ENCODE results near the gene PM20D1.
"Not testable (repeated sequence)": the region's sequence is repeated elsewhere in the genome, so short reads cannot be mapped to it uniquely, and the experiment has no call there.

The PM20D1 gene, protein sequence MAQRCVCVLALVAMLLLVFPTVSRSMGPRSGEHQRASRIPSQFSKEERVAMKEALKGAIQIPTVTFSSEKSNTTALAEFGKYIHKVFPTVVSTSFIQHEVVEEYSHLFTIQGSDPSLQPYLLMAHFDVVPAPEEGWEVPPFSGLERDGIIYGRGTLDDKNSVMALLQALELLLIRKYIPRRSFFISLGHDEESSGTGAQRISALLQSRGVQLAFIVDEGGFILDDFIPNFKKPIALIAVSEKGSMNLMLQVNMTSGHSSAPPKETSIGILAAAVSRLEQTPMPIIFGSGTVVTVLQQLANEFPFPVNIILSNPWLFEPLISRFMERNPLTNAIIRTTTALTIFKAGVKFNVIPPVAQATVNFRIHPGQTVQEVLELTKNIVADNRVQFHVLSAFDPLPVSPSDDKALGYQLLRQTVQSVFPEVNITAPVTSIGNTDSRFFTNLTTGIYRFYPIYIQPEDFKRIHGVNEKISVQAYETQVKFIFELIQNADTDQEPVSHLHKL

DNA sequence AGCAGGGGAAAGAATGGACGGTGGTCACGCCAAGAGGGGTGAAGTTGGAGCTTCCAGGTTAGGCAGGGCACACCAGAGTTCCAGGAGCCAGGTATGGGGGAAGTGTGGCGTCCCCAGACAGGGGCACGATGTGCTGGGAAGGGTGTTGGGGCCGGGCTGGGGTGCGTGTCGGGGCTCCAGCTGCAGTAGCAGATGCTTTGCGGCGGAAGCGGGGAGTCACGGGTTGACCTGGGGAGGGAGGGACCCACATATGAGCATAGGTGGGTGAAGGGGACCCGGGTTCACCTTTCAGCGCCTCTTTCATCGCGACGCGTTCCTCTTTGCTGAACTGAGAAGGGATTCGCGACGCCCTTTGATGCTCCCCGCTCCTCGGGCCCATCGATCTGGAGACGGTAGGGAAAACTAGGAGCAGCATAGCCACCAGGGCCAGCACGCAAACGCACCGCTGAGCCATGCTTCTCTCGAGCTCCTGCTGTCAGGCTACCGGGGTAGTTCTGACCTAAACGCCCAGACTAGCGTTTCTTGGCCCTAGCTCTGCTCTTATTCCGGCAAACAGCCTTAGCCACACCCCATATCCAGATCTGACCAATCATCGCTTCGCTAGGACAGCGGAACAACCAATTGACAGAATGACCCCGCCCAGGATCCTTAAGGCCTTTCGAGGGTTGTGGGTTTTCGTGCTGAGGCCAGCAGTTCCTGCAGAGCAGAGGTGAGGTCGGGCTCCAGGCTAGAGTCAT, at the start of gene PM20D1:
TSS of gene PM20D1 (minus strand) at position 514 of the 737 bp plus-strand sequence. CDS start at position 454, 60 bp downstream.
- no peak for DNase-seq

GRCh38 chr1:205896351-205896750, 46.4 kb upstream of the PM20D1 start:
- no peak for DNase-seq

GRCh38 chr1:205894119-205894518, 44.2 kb upstream of the PM20D1 start:
- not testable (repeated sequence) for DNase-seq

GRCh38 chr1:205892175-205892574, 42.2 kb upstream of the PM20D1 start:
- DNase-seq: not testable (repeated sequence)

GRCh38 chr1:205891481-205891880, 41.5 kb upstream of the PM20D1 start:
- not testable (repeated sequence) for DNase-seq

- DNase-seq: not testable (repeated sequence)
Measured at GRCh38 chr1:205890631-205891030, 40.7 kb upstream of the PM20D1 start.

DNA sequence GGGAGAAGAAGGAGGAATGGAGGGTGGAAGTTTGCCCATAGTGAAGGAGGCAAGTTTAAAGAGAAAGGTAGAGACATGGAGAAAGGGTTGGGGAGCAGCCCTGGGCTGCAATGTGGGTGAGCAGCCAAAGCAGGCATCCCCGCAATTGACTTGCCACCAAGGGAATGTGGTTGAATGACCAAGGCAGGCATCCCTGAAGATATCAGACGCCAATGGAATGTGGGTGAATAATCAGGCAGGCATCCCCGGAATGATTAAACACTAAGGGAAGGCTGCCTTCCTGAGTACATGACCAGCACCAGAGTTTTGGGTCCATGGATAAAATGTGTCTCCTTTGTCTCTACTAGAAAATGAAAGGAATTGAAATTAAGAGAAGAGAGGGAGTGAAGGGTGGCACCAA, 39.8 kb upstream of the PM20D1 start:
- DNase-seq: not testable (repeated sequence)

GRCh38 chr1:205889006-205889405, 39.1 kb upstream of the PM20D1 start:
- DNase-seq: not testable (repeated sequence)

DNA sequence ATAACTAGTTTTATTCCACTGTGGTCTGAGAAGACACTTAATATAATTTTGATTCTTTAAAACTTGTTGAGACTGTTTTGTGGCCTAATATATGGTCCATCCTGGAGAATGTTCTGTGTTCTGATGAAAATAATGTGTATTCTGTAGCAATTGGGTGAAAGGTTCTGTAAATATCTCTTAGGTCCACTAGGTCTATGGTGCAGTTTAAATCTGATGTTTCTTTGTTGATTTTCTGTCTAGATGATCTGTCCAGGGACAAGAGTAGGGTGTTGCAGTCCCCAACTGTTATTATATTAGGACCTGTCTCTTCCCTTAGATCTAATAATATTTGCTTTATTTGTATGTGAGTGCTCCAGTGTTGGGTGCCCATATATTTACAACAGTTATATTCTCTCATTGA, 33.9 kb upstream of the PM20D1 start:
- no peak for DNase-seq

- DNase-seq: no peak
Measured at GRCh38 chr1:205880923-205881322, 31.0 kb upstream of the PM20D1 start.

DNA sequence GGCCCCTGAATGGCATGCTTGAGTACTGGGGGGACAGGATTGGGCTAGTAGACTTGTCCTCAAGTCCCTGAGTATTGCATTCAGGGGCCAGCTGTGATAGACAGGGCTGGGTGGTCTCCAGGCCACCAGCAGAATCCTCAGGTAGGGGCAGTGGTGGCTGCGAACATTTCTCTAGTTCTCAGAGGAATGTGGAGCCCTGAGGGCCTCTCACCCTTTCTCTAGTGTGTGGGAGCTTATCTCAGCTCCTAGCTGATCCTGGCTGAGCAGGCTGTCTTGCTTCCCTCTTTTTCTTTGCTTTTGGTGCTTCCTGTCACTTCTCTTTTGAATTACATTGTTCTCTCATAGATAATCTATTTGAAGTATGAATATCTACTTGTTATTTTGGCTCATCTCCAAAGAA, 30.0 kb upstream of the PM20D1 start:
- DNase-seq: no peak

DNA sequence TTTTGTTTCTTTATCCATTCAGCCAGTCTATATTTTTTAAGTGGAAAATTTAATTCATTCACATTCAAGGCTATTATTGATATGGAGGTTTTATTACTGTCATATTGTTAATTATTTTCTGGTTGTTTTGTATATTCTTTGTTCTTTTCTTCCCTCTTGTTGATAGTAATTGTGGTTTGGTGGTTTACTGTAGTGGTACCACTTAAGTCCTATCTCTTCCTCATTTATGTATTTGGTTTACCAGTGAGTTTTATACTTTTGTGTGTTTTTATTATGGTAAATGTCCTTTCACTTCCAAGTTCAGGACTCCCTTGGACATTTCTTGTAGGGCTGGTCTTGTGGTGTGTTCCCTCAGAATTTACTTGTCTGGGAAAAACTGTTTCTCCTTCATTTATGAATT, 28.1 kb upstream of the PM20D1 start:
- no peak for DNase-seq

- DNase-seq: not testable (repeated sequence)
Measured at GRCh38 chr1:205873148-205873547, 23.2 kb upstream of the PM20D1 start.

DNA sequence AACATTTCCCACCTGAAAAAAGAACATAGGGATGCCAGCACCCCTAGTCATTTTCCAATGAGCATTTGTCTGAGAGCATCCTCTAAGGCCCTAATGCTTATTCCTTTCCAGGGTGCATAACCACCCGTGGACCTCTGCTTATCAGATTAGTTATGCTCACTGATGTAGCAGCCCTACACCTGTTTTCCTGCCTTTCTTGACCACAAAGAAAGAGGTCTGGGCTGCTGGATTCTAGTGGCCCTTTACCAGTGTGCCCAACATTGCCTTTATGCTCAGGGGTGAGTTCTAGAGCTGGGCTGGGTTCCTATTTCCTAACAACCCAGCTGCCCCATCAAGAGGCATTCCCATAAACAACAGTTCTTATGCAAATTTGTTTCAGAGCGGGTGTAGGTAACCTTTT, 20.3 kb upstream of the PM20D1 start:
- no peak for DNase-seq

DNA sequence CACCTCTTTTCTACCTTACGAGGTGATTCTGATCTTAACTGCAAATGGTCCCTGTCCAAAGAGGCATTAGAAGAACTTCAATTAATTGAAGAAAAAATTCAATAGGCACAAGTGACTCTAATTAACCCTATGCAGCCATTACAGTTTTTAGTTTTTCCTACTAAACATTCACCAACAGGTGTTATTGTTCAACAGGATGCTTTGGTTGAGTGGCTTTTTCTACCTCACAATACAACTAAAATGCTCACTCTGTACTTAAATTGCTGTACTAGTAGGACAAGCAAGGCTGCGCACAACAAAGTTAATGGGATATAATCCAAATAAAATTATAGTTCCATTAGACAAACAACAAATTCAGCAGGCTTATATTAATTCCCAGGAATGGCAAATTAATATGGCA, 11.6 kb upstream of the PM20D1 start:
- DNase-seq: no peak

DNA sequence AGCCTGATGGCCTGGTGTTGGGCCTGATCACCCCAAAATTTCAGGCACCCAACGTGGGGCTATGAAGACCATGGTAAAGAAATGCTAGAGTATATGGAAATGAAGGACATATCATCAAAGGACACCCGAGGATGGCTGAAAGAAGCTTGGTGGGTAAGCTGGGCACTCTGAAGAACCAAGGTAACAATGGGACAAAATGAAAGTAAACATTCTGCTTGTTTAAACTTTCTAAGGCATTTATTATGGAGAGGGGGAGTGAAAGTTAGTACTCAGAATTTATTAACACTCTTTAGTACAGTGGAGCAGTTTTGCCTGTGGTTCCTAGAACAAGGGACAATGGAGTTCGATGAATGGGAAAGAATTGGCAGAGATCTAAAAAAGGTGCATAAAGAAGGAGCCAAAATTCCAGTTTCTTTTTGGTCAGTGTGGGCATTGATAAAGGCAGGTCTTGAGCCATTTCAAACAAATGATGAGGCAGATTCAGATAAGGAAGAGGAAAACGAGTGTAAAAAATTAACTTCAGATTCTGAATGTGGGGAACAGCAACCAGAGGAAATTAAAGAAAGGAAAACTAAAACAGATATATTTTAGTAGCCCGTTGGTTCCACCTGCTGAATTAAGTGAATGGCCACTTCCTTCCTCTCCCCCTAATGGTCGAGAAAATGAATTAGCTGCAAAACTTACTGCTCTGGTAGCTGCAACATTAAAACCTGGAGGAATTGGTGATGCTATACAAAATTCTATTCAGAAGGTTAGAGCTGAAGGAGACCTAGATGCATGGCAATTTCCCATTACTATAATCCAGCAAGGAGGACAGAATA, 8.4 kb upstream of the PM20D1 start:
- DNase-seq: no peak

DNA sequence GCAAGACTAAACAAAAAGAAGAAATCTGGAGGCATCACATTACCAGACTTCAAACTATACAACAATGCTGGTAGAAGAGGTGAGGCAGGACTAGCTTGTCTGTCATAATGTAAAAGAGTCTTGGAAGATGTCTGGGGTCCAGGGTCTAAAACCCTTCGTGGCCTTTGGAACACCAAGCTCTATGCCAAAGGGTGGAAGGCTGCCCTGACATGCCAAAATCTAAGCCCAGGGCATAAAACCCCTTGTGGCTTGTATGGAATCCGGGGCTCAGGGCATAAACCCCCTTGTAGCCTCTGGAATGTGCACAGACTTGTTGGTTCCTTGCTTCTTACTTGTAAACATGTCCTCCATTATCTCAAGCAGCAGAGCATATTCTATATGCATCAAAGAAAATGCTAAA, 7.6 kb upstream of the PM20D1 start:
- DNase-seq: not testable (repeated sequence)

DNA sequence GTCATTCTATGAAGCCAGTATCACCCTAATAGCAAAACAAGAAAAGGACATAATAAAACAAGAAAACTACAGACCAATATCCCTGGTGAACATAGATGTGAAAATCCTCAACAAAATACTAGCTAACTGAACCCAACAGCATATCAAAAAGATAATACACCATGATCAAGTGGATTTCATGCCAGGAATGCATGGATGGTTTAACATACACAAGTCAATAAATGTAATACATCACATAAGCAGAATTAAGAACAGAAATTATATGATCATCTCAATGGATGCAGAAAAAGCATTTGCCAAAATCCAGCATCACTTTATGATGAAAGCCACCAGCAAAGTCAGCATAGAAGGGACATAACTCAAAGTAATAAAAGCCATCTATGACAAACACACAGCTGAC, 6.5 kb upstream of the PM20D1 start:
- no peak for DNase-seq

- DNase-seq: no peak
Measured at GRCh38 chr1:205852969-205853368, 3.0 kb upstream of the PM20D1 start.

GRCh38 chr1:205851993-205852392, 2.1 kb upstream of the PM20D1 start:
- DNase-seq: no peak

DNA sequence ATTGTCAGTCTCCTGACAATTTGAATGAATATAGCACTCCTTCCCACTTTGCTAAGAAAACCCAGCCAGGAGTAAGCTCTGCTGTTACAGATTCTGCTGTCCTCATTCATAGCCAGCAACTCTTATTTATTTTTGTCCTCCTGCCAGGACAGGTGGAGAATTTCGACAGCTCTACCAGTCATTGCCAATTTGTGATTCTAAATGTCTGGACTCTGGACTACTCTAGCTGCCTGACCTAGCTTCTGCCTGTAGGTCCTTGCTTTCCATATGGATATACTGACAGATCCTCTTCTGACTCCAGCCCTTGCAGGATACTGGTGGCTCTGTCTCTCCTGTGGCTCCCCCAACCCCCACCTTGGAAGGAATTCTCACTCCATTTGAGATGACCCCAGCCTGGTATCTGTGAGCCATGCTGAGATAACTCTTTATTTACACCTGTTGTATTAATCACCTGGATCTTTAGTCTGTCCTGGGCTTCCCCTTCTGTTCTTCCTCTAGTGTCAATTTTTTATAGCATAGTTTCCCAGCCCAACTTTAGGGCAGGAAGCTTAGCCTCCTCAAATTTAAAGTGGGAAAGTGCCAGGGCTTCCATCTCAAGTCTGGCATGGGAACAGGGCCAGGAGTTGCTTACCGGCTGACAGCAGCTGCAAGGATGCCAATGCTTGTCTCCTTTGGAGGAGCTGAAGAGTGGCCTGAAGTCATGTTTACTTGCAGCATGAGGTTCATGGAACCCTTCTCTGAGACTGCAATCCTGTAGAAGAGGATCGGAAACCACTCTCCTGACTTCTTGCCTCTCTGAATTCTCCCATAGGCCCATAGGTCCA, 6.7 kb downstream of the PM20D1 start:
- no peak for DNase-seq

GRCh38 chr1:205842229-205842628, 7.7 kb downstream of the PM20D1 start:
- DNase-seq: no peak
